ENCODE results near the gene PLAC9. TPM values are rescaled to one million over a fixed set of nuclear protein-coding genes. Genes with fewer than 3 reads are reported as not detected.
"Not testable (repeated sequence)": the region's sequence is repeated elsewhere in the genome, so short reads cannot be mapped to it uniquely, and the experiment has no call there.

The PLAC9 gene
- total and polyA plus RNA-seq, 12 donors: 1.8 to 67.6 (median 24.0) TPM

DNA sequence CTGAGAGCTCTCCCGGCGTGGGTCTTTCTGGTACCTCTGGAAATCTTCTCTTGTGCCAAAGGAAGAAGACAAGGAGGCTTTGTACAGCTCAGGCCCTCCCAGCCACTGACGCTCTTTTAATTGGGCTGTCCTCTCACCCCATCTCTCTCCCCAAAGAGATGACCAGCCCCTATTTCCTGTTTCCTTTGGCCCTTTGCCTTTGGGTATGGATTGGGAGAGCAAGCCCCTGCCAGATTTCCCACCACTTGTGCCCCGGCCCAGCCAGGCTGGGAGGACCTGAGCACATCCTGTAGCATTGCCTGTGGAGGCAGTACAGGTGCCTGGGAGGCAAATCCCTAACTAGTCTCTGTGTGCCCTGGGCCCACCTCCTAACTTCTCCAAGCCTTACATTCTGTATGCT, 5.7 kb upstream of the PLAC9 start:
- Histone ChIP-seq H3K9me3 (replicated peaks in 1 of 3) (no peaks in the 10 kb centered on the region), H3K27me3 (no peaks in the 10 kb centered on the region), H3K27ac (no peak overlapping the region), H3K4me1 (replicated peaks in 1 of 2) (no peaks in the 10 kb centered on the region), H3K4me3 (no peak overlapping the region), H3K36me3 (replicated peaks in 1 of 2) (no peaks in the 10 kb centered on the region)
- DNase-seq: no peak
- intact Hi-C loops (cut with DNase I): no loop called here
- WGBS, 4 donors: 48 to 73% (median 58%) methylated on average over 4 of the region's 4 CpGs
- TF ChIP-seq, protein P1, sequence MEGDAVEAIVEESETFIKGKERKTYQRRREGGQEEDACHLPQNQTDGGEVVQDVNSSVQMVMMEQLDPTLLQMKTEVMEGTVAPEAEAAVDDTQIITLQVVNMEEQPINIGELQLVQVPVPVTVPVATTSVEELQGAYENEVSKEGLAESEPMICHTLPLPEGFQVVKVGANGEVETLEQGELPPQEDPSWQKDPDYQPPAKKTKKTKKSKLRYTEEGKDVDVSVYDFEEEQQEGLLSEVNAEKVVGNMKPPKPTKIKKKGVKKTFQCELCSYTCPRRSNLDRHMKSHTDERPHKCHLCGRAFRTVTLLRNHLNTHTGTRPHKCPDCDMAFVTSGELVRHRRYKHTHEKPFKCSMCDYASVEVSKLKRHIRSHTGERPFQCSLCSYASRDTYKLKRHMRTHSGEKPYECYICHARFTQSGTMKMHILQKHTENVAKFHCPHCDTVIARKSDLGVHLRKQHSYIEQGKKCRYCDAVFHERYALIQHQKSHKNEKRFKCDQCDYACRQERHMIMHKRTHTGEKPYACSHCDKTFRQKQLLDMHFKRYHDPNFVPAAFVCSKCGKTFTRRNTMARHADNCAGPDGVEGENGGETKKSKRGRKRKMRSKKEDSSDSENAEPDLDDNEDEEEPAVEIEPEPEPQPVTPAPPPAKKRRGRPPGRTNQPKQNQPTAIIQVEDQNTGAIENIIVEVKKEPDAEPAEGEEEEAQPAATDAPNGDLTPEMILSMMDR (IDR thresholded peaks at IDR 0.05): no peak
- TF ChIP-seq POLR2A (IDR thresholded peaks at IDR 0.05): no peak

DNA sequence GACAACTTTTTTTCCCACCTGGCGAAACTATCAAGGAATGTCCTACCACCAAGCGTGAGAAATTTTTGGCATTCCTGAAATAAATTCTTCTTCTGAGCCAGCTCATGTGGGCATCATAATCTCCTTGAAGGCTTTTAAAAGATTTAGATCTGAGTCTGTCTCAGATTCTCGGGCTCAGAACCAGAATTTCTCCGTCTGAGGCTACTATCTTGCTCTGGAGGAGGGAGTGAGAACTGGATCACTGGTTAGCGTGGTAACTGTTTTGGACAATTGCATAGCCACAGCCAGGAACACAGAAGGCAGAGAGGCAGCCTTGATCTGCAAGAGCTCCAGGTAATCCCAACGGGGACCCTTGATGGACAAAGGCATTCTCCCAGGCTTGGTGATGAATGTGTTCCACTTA, 1.0 kb upstream of the PLAC9 start:
- H3K4me1 ChIP-seq (replicated peaks in 1 of 2): peaks cover 0 to 5% of the 10 kb centered on the region in 2 donors
- no peaks in the 10 kb centered on the region for H3K9me3 ChIP-seq (replicated peaks in 1 of 3)
- no peak for DNase-seq
- no peak overlapping the region for H3K27ac ChIP-seq
- H3K36me3 ChIP-seq (replicated peaks in 1 of 2): no peaks in the 10 kb centered on the region
- 74 to 89% (median 84%) methylated on average over 6 of the region's 6 CpGs for WGBS, 4 donors
- TF ChIP-seq POLR2A (IDR thresholded peaks at IDR 0.05): no peak
- TF ChIP-seq, protein P1 (IDR thresholded peaks at IDR 0.05): no peak
- peaks cover 4% of the 10 kb centered on the region for H3K27me3 ChIP-seq
- intact Hi-C loops (cut with DNase I): no loop called here
- H3K4me3 ChIP-seq: no peak overlapping the region

DNA sequence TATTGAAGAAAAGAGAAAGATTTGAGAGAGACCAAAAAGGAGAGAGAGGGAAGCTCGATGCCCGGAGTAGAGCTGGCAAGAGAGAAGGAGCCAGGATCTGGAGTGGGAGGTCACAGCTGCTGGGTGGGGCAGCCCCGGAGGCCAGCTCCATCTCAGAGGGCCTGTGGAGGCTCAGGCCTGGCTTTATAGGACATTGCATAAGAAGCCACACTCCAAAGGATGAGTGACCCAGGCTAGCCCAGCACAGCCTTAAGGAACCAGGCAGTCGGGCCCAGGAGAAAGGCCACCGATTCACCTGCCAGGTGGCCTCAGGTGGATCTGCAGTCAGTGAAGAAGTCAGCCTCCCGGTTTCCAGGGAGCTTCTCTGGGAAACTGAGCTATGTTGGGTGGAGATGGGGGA, 676 bp downstream of the PLAC9 start:
- Histone ChIP-seq H3K27me3 (peaks cover 4% of the 10 kb centered on the region), H3K36me3 (replicated peaks in 1 of 2) (no peaks in the 10 kb centered on the region), H3K9me3 (replicated peaks in 1 of 3) (no peaks in the 10 kb centered on the region), H3K27ac (peak overlapping the region in 4 of 5 donors; percentile 3 to 88 (median 49)), H3K4me3 (peak overlapping the region in 1 of 4 donors; percentile 58), H3K4me1 (replicated peaks in 1 of 2) (peaks cover 0 to 5% of the 10 kb centered on the region in 2 donors)
- no peak for TF ChIP-seq POLR2A (IDR thresholded peaks at IDR 0.05)
- TF ChIP-seq, protein P1 (IDR thresholded peaks at IDR 0.05): no peak
- intact Hi-C loops (cut with DNase I): no loop called here
- WGBS, 4 donors: 38 to 46% (median 43%) methylated on average over 6 of the region's 6 CpGs
- DNase-seq: peak in 1 of 7 donors; percentile 26

DNA sequence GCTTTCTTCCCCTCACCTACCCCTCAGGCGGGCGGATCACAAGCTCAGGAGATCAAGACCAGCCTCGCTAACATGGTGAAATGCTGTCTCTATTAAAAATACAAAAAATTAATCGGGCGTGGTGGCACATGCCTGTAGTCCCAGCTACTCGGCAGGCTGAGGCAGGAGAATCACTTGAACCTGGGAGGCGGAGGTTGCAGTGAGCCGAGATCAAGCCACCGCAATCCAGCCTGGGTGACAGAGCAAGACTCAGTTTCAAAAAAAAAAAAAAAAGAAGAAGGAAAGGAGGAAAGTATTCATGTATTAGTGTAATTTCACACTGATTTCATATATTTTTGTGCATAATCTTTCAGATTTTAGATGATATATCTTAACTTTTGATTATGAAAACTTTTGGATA, 1.2 kb downstream of the PLAC9 start:
- intact Hi-C loops (cut with DNase I); H3K9me3 ChIP-seq (replicated peaks in 1 of 3); DNase-seq; H3K36me3 ChIP-seq (replicated peaks in 1 of 2); H3K27me3 ChIP-seq; H3K4me1 ChIP-seq (replicated peaks in 1 of 2): not testable (repeated sequence)
- Histone ChIP-seq H3K4me3 (peak overlapping the region in 1 of 4 donors; percentile 58), H3K27ac (peak overlapping the region in 4 of 5 donors; percentile 3 to 88 (median 49))
- WGBS, 4 donors: 75 to 95% (median 77%) methylated on average over 8 to 9 of the region's 9 CpGs

DNA sequence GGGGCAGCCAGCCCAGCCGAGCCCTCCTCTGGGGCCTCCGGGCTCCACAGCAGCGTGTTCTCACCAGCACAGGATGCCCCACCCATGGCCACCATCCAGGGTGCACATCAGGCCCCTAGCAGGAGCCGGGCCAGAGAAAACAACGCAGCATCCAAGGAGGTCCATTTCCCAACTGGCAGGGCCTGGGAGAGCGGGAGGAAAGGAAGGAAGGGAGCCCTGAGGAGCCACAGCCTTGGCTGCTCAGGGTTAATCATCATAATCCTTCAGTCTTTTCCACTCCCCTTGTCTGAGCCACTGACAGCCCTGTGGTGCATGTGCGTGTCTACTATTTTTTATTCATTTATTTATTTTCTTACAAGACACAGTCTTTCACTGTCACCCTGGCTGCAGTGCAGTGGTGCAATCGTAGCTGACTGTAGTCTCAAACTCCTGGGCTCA, 3.6 kb downstream of the PLAC9 start:
- 45 to 69% (median 60%) methylated on average over 3 to 8 of the region's 8 CpGs for WGBS, 4 donors

More for the DNA sequence above, 3.6 kb downstream of the PLAC9 start:
- DNase-seq: peak in 6 of 7 donors; percentile 38 to 86 (median 68)
- Histone ChIP-seq H3K4me3 (no peak overlapping the region), H3K27ac (peak overlapping the region in 1 of 5 donors; percentile 78), H3K9me3 (replicated peaks in 1 of 3) (no peaks in the 10 kb centered on the region), H3K4me1 (replicated peaks in 1 of 2) (peaks cover 0 to 5% of the 10 kb centered on the region in 2 donors), H3K36me3 (replicated peaks in 1 of 2) (no peaks in the 10 kb centered on the region), H3K27me3 (peaks cover 4% of the 10 kb centered on the region)
- intact Hi-C loops (cut with DNase I): no loop called here
- no peak for TF ChIP-seq POLR2A (IDR thresholded peaks at IDR 0.05)
- TF ChIP-seq, protein P1 (IDR thresholded peaks at IDR 0.05): no peak
